22Rv1 (cell line): ENCODE data around the gene C1orf21.

ENCODE experiments used
- ZFX ChIP-seq: fragments of 450-650 bp; IDR thresholded peaks from 2 replicates; pipeline ENCODE4 v1.6.1; 2017; ENCODE audit warnings: antibody characterized with exemption, borderline replicate concordance
- TF ChIP-seq, protein P1 (sequence below): fragments of 450-650 bp; IDR thresholded peaks from 2 replicates; pipeline ENCODE4 v1.5.1; 2017; ENCODE audit warnings: mild to moderate bottlenecking

DNA sequence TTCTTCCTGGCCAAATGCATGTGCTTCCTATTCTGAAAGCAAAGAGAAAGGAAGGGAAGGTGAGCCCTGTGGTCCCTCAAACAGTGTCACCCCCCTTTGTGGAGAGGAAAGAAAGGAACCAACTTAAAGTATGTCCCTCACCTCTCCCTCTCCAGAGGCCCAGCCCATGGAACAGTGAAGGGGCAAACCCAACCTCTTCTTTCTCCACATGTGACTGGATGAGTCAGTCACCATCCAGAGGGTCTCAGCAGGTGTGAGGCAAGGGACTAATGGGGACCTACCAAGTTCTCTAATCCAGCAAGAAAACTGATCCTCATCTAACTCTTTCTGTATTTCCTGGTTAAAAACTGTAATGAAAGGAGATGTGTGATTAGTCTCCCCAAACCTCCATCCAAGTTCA lies 222.2 kb downstream of the C1orf21 start:
- TF ChIP-seq, protein P1, sequence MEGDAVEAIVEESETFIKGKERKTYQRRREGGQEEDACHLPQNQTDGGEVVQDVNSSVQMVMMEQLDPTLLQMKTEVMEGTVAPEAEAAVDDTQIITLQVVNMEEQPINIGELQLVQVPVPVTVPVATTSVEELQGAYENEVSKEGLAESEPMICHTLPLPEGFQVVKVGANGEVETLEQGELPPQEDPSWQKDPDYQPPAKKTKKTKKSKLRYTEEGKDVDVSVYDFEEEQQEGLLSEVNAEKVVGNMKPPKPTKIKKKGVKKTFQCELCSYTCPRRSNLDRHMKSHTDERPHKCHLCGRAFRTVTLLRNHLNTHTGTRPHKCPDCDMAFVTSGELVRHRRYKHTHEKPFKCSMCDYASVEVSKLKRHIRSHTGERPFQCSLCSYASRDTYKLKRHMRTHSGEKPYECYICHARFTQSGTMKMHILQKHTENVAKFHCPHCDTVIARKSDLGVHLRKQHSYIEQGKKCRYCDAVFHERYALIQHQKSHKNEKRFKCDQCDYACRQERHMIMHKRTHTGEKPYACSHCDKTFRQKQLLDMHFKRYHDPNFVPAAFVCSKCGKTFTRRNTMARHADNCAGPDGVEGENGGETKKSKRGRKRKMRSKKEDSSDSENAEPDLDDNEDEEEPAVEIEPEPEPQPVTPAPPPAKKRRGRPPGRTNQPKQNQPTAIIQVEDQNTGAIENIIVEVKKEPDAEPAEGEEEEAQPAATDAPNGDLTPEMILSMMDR: no peak
- TF ChIP-seq ZFX: no peak
